DLD1 (cell line): Measurements from ENCODE around the gene LILRB3.
"Not testable (repeated sequence)": the region's sequence is repeated elsewhere in the genome, so short reads cannot be mapped to it uniquely, and the experiment has no call there.

Source experiments
- in situ Hi-C: cut with HindIII; loops from 2 replicates; pipeline ENCODE4 v1.10.0; 2017; ENCODE audit warnings: low sequenced_read_pairs

Gene LILRB3

DNA sequence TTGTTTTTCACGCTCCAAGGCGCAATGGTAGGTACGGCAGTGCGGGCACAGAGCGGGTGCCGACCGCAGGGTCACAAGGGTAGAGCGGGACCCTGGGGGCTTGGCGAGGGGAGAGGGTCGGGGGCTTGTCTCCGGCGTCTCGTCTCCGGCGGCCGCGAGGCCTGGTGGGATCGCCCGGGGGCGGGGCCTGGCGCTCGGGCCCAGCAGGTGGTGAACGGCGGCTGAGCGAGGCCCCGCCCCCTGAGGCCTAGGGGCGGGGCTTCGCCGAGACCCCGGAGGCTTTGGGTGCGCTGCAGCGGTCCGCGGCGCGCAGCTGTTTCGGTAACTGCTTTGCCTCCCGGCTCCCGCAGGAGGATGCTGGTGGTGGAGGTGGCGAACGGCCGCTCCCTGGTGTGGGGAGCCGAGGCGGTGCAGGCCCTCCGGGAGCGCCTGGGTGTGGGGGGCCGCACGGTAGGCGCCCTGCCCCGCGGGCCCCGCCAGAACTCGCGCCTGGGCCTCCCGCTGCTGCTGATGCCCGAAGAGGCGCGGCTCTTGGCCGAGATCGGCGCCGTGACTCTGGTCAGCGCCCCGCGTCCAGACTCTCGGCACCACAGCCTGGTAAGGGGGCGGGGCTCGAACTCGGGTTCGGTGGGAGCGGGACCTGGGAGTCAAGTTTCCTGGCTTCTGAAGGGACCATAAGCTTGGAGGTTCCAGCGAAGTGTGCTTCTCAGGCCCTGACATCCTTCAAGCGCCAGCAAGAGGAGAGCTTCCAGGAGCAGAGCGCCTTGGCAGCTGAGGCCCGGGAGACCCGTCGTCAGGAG lies 31.6 kb downstream of the LILRB3 start, which contains the start of gene TSEN34:
TSS of gene TSEN34 (plus strand) at position 298 of the 800 bp plus-strand sequence. CDS start at position 355, 57 bp downstream.
- in situ Hi-C loops: no loop called here

DNA sequence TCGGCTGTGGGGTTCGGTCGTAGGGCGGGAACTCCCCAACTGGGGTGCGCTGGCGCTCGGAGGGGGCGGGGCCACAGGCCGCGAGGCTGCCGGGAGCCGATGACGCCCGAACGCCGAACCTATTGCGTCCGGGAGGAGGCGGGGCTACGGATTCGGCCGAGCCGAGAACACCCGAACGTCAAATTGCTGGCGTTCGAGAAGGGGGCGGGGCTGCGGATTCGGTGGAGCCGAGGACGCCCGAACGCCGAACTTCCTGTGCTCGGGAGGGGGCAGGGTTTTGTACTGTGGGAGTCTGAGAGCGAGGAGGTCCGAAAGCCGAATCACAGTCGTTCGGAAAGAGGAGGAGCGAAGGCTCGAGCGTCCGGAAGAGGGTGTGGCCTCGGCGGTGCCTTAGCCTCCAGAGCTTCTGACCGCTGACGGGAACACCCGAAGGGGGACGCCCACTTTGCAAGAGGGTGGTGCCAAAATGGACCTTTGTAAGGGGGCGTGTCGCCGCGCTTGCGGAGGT lies 32.2 kb downstream of the LILRB3 start:
- in situ Hi-C loops: no loop called here

DNA sequence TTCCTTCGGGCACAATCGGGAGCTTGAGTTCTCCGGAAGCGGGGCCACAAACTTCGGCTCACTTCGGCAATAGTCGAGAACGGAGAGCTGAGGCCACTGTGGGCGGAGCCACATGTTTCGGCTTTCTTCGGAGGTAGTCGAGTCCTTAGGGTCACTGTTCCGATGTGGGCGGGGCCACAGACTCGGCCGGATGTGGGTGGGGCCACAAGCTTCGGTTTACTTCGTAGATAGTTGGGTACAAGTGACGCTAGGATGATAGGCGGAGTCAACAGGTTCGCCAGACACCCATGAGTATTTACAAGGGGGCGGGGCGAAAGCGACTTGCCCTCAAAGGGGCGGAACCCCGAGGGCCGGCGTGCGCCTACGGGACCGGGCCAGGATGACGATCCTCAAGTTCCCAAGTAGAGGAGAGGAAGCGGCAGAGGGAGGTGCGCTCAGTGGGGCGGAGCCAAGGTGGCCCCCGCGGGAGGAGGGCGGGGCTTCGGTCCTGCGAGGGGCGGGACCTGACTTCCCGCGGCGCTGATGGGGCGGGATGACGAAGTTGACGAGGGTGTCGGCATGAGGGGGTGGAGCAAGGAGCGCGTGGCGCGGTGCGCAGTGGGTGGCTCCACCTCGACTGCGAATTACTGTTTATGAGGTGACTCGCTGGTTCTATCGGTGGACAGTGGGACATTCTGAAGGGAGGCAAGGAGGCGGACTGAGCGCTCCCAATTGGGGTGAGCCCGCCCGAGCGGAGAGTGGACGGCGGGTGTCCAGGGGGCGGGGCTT lies 32.9 kb downstream of the LILRB3 start:
- in situ Hi-C loops: no loop called here

DNA sequence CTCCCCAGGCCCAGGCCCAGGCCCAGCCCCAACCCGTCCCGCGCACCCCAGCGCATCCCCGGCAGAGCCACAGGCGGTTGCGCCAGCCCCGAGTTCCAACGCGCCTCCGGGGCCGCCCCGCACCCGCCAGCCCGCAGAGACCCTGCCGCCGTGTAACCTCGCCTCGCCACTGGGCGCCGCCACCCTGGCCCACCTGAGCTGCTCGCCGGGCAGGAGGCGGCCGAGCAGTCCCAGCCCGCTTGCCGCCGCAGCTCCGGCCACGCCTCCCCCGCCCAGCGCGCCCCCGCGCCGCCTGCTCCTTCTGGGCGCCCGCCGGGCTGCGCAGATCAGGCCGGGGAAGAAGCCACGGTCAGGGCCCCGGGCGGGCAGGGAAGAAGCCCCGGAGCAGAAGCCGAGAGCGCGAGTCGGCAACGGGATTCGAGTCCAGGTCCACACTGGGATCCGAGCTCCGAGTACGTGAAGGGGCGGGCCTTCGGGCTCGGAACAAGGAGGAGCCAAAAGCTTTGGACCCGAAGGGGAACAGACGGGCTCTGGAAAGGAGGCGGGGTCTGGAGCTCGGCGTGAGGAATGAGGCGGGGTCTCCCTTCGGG lies 33.6 kb downstream of the LILRB3 start, which contains the start of gene MBOAT7:
TSS of gene MBOAT7 (minus strand) at position 436 of the 590 bp plus-strand sequence. CDS start 1,072 bp downstream, outside the sequence.
- in situ Hi-C loops: no loop called here

DNA sequence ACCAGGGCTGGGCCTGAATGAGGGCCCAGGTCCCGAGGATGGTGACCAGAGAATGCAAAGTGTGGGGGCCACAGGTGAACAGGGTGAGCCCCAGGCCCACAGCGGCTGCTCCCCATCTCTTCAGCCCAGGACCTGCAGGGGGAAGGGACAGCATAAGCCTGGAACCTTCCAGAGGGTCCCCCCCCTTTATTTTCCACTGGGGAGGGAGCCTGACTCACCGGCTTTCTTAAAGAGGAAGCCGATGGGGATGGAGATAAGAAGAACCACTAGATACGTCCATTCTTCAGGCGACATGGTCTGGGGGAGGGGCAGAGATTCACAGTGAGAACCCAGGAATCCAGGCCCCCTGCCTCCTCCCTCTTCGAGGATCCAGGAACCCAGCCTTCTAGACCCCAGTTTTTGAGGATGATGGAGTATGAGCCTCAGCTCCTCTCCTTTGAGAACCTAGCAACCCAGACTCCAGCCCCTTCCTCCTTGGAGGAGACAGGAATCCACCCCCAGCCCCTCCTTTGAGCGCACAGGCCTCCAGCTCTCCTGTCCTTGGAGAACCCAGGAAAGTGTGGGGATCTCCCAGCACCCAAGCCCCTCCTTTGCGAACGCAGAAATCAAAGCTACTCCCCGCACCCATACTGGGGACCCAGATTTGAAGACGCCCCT lies 34.5 kb downstream of the LILRB3 start:
- in situ Hi-C loops: no loop called here

DNA sequence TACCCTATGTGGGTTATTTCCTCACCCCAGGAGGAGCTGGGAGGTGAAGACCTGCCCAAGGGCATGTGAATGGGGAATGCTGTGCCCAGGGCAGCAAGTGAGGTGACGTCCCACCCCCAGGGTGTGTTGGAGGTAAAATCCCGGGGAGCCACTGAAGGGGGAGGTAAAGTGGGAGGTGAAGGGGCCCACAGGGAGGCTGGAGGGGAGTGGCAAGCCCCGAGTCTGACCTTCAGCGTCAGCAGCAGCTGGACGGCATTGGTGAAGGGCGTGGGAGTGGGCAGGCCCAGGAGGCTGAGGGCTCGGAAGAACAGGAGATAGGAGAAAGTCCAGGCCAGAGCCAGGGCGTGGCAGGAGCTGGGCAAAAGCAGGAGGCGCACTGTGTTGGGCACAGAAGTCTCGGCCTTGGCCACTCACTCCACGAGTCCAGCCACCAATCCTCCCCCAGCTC lies 35.8 kb downstream of the LILRB3 start:
- in situ Hi-C loops: no loop called here

DNA sequence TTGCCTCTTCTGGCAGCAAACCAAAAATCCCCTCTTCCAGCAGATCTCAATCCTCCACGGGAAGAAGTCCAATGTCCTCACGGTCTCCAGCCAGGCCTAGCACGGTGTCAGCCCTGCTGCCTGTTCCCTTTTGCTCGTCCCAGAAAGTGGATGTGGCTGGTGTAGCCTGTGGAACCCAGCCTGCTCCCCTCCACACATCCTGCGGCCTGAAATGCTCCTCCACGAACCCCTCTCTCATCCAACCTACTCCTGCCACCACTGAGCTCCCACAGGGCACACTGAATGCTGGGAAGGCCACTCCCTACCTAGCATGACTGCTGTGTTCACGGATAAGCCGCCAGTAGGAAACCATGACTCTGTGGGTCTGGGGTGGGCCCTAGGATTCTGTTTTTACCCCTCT lies 36.5 kb downstream of the LILRB3 start:
- in situ Hi-C loops: no loop called here

DNA sequence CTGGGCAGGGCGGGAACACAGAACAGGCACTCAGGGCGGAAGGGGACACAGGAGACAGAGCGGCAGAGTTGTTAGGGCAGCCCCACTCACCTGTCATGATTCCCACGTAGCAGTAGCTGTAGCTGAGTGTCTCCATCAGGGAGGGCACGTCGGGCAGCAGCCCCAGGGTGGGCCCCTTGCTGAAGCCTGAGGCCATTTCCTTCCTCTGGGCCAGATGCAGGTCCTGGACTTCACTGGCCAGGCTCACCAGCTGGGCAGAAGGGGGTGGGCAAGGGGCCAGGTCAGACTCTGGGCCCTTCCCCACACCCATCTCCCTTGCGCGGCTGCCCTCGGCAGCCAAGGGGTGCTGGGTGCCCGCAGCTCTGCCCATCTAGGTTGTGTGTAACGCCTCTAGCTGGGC lies 39.4 kb downstream of the LILRB3 start:
- in situ Hi-C loops: no loop called here

DNA sequence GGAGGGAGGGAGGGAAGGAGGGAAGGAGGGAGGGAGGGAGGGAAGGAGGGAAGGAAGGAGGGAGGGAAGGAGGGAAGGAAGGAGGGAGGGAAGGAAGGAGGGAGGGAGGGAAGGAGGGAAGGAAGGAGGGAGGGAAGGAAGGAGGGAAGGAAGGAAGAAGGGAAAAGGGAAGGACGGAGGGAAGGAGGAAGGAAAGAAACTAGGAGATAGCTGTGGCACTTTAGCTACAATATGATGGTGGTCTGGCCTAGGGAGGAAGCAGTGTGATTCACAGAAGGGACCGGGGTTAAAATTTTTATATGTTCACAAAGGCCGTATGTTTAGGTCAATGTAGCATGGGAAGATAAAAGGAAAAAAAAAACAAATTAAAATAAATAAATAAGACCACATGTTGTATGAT lies 40.9 kb downstream of the LILRB3 start:
- in situ Hi-C loops: not testable (repeated sequence)

DNA sequence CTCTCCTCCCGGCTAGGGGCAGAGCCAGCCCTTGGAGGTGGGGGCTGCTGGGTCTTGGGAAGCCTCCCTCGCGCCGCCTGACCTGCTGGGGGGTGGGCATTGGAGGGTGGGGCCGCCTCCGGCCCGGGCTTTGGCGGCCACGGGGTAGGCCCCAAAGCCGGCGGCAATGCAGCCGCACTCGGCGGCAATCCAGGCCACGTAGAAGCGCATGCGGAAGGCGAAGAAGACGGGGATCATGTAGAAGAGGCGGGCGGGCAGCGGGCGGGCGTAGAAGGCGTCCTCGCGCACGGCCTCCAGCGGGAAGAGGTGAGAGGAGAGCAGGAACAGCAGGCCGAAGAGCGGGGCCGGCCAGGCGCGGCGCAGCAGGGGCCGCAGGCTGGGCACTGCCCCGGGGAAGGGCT lies 42.1 kb downstream of the LILRB3 start:
- in situ Hi-C loops: no loop called here

DNA sequence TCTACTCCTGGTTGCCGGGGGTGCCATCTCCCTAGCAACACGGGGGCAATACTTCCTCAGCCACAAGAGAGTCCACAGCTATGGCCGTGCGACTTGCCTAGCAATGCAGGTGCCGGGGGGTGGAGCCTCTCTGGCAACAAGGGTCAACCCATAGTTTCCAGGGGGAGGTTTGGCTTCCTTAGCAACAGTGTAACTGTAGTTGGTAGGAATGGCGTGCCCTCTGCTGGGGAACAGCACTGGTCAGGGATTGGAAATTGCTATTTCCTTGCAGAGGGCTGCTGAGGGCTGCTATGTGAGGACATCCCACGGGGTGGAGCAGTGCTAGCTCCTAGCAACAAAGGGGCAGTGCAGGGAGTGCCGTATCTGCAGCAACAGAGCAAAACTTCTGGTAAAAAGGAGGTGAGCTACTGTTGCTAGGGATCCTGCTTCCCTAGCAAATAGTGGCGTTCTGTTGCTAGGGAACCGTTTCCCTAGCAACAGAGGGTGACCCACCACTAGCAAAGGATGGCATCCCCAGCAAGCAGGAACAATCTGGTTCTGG lies 42.8 kb downstream of the LILRB3 start:
- in situ Hi-C loops: no loop called here

DNA sequence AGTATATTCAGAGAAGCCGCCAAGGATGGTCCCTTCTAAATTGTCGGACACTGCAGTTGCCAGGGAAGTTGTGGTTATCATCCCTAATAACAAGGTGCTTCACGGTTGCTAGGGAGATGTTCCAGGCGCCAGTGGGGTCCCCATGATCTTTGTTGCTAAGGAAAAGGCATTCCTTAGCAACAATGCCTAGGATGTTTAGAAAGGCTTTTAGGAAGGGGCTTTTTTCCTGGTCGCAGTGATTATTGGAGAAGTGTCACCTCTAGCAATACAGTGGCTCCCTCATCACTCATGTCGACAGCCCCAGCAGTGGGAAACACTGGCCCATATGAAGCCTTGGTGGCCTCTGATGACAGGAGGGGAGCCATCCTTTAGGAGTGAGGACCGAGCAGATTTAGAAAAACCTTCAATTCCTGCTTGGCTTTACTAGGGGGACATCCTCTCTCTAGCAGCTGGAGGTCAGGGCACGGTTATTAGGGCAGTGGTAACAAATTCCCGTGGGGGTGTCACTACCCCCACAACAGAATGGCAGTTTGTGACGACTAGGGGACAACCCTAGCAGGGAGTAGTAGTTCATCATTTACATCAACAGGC lies 43.5 kb downstream of the LILRB3 start:
- in situ Hi-C loops: no loop called here

DNA sequence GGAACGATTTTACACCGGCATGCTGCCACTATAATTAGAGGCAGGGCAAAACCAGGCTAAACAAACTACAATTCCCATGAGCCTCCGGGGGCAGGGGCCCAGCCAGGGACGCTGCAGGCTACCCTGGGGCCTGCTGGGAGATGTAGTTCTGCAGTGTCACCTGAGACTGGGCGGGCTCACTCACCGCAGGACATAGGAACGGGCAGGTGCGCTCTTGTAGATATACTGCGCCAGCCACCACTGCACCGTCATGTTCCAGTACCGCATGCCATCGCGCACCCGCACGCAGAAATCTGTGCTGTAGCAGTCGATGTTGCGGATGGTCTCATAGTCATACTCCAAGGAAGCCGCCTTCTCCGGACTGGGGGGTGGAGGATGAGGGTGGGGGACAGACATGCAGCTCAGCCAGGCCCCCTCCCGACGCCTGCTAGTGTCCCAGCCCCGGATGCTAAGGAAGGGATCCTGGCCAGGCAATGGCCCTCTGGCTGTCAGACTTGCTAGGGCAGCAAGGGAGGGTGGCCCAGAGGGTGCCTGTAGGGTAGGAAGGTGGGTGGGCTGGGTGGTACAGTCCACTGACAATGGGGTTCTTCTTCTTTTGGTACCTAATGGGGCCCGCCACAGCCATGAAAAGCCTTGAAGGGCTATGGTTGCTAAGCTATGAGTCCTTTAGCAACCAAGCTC lies 44.1 kb downstream of the LILRB3 start:
- in situ Hi-C loops: no loop called here

DNA sequence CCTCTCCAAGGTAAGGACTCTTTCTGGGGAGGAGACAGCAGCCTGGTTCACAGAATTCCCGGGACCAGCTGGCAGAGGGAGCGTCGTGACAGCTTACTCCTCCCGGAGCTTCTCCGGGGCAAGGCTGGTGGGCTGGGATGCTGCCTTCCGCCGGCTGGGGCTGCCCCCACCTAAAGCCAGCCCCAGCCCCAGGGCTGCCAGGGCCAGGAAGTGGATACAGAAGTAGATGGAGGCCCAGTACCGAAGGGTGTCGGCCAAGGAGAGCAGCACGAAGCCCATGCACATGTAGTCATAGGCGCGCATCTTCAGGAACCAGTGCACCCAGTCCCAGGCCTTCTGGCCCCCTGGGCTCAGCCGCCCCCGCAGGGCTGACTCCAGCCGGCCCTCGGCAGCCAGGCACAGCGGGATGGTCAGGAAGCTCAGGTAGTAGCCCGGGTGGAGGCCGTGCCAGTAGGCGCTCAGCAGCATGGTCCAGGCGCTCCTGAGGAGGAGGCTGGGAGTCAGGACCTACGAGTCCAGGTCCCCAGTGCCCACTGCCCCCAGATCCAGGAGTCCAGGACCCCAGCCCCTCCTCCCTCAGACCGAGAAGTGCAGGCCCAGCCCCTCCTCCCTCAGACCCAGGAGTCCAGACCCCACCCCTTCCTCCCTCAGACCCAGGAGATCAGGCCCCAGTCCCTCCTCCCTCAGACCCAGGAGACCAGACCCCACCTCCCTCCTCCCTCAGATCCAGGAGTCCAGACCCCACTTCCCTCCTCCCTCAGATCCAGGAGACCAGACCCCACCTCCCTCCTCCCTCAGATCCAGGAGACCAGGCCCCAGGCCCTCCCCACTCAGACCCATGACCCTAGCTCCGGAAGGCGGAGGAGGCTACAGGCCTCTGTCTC lies 48.6 kb downstream of the LILRB3 start:
- in situ Hi-C loops: no loop called here

DNA sequence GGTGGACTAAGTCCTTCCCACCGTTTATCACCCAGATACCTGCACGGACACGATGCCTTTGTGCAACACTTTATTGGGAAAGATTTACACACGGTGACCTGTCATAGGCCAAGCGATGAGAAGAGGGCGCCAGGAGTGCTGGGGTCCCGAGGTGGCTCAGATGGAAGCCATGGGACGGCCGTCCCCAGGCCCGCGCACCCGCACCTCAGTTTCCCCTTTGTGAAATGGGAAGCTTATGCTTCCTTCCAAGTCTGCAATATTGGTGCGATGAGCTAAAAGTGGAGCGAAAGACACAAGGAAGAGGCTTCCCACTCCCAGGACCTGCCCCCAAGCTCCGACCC lies 49.5 kb downstream of the LILRB3 start:
- in situ Hi-C loops: no loop called here

DNA sequence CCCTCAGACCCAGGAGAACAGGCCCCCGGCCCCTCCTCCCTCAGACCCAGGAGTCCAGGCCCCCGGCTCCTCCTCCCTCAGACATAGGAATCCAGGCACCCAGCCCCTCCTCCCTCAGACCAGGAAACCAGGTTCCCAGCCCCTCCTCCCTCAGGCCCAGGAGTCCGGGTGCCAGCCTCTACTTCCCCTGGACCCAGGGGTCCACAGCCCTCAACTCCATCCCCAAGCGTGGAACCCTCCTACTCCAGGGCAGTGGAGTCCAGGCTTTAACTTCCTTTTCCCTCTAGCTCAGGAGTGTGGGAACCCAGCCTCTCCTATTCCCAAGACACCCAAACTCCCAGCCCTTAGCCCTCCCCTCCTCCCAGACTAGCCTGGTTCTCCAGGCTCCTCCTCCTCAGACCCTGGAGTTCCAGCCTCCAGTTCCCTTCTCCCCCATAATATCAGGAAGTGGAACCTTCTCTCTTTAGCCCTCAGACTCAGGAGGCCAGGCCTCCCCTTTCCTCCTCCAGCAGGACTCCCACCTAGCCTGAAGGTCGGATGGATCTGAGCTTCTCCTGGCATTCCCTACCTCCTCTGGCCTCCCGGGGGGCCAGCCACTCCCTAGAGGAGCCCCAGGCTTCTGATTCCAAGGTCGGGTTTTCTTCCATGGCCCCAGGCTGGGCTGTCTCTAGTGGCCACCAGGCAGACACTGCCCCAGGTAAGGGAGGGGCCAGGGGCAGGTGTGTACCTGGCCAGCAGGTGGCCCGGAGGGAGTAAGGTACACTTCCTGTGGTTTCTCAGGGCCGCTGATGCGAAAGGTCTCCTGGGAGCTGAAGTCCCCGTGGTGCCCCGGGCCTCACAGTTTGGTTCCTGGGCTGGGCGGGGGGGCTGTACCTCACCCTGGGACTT lies 50.1 kb downstream of the LILRB3 start, which contains the start of gene TMC4:
TSS of gene TMC4 (minus strand) at position 690 of the 888 bp plus-strand sequence. CDS start at position 647, 43 bp downstream.
- in situ Hi-C loops: no loop called here

DNA sequence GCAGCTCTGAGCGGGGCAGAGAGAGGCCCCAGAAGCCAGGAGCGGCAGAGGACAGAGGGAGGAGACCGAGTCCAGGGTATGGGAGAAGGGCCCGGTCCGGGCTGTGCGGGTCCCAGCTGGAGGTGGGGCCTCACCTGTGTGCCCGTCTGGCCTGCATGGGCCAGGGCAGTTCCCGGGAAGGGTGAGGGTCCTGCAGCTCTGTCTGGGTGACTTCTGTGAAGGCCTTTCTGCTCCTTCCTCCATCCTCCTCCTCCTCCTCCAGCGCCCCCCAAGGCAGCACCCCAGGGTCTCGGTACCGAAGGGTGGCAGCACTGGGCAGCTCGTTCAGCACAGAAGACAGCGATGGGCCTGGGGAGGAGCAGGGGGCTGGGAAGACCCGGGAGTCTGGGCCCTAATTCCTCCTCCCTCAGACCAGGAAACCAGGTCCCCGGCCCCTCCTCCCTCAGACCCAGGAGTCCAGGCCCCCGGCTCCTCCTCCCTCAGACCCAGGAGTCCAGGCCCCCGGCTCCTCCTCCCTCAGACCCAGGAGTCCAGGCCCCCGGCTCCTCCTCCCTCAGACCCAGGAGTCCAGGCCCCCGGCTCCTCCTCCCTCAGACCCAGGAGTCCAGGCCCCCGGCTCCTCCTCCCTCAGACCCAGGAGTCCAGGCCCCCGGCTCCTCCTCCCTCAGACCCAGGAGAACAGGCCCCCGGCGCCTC lies 50.9 kb downstream of the LILRB3 start:
- in situ Hi-C loops: not testable (repeated sequence)
